Esophagus muscularis mucosa (tissue), 4 donors: ENCODE data around the gene SPINT1.

Source experiments
- CTCF ChIP-seq, 3 experiments: fragments of 200-600 bp in 2 of 3; fragments of 450-650 bp in 1 of 3; sonication (generic) in 2 of 3; IDR thresholded peaks; one replicate each; pipeline ENCODE4 v1.5.1; 2017 to 2019; ENCODE audit warnings: antibody characterized with exemption in 3 of 3, mild to moderate bottlenecking in 2 of 3, moderate library complexity in 1 of 3
- EP300 ChIP-seq: sonication (generic); formaldehyde crosslinking; IDR thresholded peaks from one replicate; pipeline ENCODE4 v1.6.1; 2017; ENCODE audit warnings: antibody characterized with exemption
- POLR2AphosphoS5 ChIP-seq, 2 donors: sonication (generic); formaldehyde crosslinking; IDR thresholded peaks; one replicate each; pipeline ENCODE4 v1.6.1; 2017; ENCODE audit warnings: antibody characterized with exemption in 2 of 2

- no peak for TF ChIP-seq CTCF (IDR thresholded peaks at IDR 0.05)
- no peak for TF ChIP-seq POLR2AphosphoS5 (IDR thresholded peaks at IDR 0.05)
- TF ChIP-seq EP300, result no peak
Observed at GRCh38 chr15:40844696-40845030, 815 bp downstream of the SPINT1 start.
